Measurements from ENCODE around the gene RDX. TPM values are rescaled to one million over a fixed set of nuclear protein-coding genes. Genes with fewer than 3 reads are reported as not detected.

RDX gene
- total RNA-seq, 1 experiment from 2014 or later, result 77.4 TPM

DNA sequence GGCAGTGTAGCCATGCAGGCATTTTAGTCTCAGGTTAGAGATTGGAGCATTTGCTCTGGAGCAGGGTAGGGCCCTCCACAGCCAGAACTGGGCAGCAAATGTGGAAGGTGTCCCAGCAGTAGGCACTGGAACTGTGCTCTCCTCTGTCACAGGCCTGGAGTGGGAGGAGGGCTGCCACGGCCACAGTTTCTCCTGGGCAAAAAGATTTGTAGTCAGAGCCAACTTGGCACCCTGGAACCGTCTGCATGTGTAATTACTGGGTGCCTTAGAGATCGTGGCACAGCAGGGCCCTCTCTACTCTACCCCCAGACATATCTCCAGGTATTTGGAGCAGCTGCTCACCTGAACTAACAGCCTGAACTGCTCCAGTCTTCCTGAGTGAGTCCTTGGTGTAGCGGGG lies 109.5 kb downstream of the RDX start:
- H3K4me1 Mint-ChIP-seq, result peaks cover 27% of the 10 kb centered on the region
- H3K9me3 Mint-ChIP-seq, result no peaks in the 10 kb centered on the region
- H3K27ac Mint-ChIP-seq, result no peak overlapping the region
- ATAC-seq, result no peak
- TF ChIP-seq NFYB (CRISPR knock-in tag; conservative IDR thresholded peaks at IDR 0.05; ENCODE audit: low read depth) (no peak), OVOL2 (CRISPR knock-in tag; IDR thresholded peaks at IDR 0.05; ENCODE audit: borderline replicate concordance) (no peak), FOXK1 (CRISPR knock-in tag; IDR thresholded peaks at IDR 0.05) (no peak), TCF7 (CRISPR knock-in tag; IDR thresholded peaks at IDR 0.05; ENCODE audit: low read depth) (no peak), MXD4 (CRISPR knock-in tag; IDR thresholded peaks at IDR 0.05; ENCODE audit: borderline replicate concordance) (no peak), KAT7 (CRISPR knock-in tag; IDR thresholded peaks at IDR 0.05; ENCODE audit: borderline replicate concordance) (no peak), NR2C2 (CRISPR knock-in tag; IDR thresholded peaks at IDR 0.05) (no peak)
- TF ChIP-seq, protein P1, sequence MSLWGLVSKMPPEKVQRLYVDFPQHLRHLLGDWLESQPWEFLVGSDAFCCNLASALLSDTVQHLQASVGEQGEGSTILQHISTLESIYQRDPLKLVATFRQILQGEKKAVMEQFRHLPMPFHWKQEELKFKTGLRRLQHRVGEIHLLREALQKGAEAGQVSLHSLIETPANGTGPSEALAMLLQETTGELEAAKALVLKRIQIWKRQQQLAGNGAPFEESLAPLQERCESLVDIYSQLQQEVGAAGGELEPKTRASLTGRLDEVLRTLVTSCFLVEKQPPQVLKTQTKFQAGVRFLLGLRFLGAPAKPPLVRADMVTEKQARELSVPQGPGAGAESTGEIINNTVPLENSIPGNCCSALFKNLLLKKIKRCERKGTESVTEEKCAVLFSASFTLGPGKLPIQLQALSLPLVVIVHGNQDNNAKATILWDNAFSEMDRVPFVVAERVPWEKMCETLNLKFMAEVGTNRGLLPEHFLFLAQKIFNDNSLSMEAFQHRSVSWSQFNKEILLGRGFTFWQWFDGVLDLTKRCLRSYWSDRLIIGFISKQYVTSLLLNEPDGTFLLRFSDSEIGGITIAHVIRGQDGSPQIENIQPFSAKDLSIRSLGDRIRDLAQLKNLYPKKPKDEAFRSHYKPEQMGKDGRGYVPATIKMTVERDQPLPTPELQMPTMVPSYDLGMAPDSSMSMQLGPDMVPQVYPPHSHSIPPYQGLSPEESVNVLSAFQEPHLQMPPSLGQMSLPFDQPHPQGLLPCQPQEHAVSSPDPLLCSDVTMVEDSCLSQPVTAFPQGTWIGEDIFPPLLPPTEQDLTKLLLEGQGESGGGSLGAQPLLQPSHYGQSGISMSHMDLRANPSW (CRISPR knock-in tag; conservative IDR thresholded peaks at IDR 0.05; ENCODE audit: low read depth), result no peak
- TF ChIP-seq, protein P2, sequence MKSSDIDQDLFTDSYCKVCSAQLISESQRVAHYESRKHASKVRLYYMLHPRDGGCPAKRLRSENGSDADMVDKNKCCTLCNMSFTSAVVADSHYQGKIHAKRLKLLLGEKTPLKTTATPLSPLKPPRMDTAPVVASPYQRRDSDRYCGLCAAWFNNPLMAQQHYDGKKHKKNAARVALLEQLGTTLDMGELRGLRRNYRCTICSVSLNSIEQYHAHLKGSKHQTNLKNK (CRISPR knock-in tag; IDR thresholded peaks at IDR 0.05), result no peak
- ChIA-PET CTCF (interaction anchor here (0.8 kb wide), 1 partner anchor 14 kb away, joined by 4 read pairs; no protein-coding TSS in a partner anchor), POLR2A (no interaction called here)
- DNase-seq (ENCODE audit: low spot score), result no peak
- H3K36me3 Mint-ChIP-seq, result no peaks in the 10 kb centered on the region
- peaks cover 4% of the 10 kb centered on the region; the same call in 1 of the 2 replicates for H3K27me3 Mint-ChIP-seq (ENCODE audit: low read depth)
- H3K4me3 Mint-ChIP-seq, result no peak overlapping the region

DNA sequence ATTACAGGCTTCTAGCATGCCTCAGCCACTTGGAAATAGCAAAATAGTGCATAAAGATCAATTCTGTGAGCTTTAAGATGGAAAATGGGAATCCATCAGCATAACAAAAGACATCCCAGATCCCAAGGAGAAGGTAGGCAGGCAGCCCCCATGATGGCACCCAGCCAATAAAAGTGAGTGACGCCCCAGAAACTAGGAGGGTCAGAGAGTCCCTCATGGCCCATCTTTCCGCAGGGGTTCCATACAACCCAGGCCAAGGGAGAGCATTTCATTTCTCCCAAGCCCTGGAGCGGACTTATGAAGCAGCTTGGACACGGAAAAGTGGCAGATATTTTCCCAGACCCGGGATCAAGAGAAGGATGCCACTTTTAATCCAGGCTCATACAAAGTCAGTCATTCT lies 110.0 kb downstream of the RDX start:
- CTCF ChIA-PET, result interaction anchor here (1.4 kb wide), 1 partner anchor 249 kb away, joined by 4 read pairs; no protein-coding TSS in a partner anchor
- Mint-ChIP-seq H3K27me3 (ENCODE audit: low read depth) (peaks cover 4% of the 10 kb centered on the region; the same call in 1 of the 2 replicates), H3K27ac (no peak overlapping the region), H3K36me3 (no peaks in the 10 kb centered on the region), H3K4me1 (peaks cover 27% of the 10 kb centered on the region), H3K9me3 (no peaks in the 10 kb centered on the region), H3K4me3 (no peak overlapping the region)
- ATAC-seq, result no peak; the same call in none of the 2 replicates
- POLR2A ChIA-PET, result no interaction called here
- DNase-seq (ENCODE audit: low spot score), result no peak
- TF ChIP-seq MXD4 (CRISPR knock-in tag; IDR thresholded peaks at IDR 0.05; ENCODE audit: borderline replicate concordance) (no peak), IRF2 (CRISPR knock-in tag; IDR thresholded peaks at IDR 0.05; ENCODE audit: borderline replicate concordance, low read depth) (no peak), RELA (CRISPR knock-in tag; IDR thresholded peaks at IDR 0.05; ENCODE audit: borderline replicate concordance) (no peak), ZNF317 (CRISPR knock-in tag; IDR thresholded peaks at IDR 0.05; ENCODE audit: borderline replicate concordance, low read depth) (no peak), ZNF671 (CRISPR knock-in tag; IDR thresholded peaks at IDR 0.05) (no peak), ZNF219 (CRISPR knock-in tag; IDR thresholded peaks at IDR 0.05; ENCODE audit: borderline replicate concordance) (no peak), JAZF1 (CRISPR knock-in tag; IDR thresholded peaks at IDR 0.05) (no peak), ZNF138 (CRISPR knock-in tag; conservative IDR thresholded peaks at IDR 0.05) (no peak), ZNF232 (CRISPR knock-in tag; IDR thresholded peaks at IDR 0.05) (no peak), NFATC4 (CRISPR knock-in tag; IDR thresholded peaks at IDR 0.05) (no peak), PRRX2 (CRISPR knock-in tag; IDR thresholded peaks at IDR 0.05) (no peak)
- TF ChIP-seq, protein P3, sequence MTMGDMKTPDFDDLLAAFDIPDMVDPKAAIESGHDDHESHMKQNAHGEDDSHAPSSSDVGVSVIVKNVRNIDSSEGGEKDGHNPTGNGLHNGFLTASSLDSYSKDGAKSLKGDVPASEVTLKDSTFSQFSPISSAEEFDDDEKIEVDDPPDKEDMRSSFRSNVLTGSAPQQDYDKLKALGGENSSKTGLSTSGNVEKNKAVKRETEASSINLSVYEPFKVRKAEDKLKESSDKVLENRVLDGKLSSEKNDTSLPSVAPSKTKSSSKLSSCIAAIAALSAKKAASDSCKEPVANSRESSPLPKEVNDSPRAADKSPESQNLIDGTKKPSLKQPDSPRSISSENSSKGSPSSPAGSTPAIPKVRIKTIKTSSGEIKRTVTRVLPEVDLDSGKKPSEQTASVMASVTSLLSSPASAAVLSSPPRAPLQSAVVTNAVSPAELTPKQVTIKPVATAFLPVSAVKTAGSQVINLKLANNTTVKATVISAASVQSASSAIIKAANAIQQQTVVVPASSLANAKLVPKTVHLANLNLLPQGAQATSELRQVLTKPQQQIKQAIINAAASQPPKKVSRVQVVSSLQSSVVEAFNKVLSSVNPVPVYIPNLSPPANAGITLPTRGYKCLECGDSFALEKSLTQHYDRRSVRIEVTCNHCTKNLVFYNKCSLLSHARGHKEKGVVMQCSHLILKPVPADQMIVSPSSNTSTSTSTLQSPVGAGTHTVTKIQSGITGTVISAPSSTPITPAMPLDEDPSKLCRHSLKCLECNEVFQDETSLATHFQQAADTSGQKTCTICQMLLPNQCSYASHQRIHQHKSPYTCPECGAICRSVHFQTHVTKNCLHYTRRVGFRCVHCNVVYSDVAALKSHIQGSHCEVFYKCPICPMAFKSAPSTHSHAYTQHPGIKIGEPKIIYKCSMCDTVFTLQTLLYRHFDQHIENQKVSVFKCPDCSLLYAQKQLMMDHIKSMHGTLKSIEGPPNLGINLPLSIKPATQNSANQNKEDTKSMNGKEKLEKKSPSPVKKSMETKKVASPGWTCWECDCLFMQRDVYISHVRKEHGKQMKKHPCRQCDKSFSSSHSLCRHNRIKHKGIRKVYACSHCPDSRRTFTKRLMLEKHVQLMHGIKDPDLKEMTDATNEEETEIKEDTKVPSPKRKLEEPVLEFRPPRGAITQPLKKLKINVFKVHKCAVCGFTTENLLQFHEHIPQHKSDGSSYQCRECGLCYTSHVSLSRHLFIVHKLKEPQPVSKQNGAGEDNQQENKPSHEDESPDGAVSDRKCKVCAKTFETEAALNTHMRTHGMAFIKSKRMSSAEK (CRISPR knock-in tag; IDR thresholded peaks at IDR 0.05; ENCODE audit: borderline replicate concordance), result no peak
- TF ChIP-seq, protein P4, sequence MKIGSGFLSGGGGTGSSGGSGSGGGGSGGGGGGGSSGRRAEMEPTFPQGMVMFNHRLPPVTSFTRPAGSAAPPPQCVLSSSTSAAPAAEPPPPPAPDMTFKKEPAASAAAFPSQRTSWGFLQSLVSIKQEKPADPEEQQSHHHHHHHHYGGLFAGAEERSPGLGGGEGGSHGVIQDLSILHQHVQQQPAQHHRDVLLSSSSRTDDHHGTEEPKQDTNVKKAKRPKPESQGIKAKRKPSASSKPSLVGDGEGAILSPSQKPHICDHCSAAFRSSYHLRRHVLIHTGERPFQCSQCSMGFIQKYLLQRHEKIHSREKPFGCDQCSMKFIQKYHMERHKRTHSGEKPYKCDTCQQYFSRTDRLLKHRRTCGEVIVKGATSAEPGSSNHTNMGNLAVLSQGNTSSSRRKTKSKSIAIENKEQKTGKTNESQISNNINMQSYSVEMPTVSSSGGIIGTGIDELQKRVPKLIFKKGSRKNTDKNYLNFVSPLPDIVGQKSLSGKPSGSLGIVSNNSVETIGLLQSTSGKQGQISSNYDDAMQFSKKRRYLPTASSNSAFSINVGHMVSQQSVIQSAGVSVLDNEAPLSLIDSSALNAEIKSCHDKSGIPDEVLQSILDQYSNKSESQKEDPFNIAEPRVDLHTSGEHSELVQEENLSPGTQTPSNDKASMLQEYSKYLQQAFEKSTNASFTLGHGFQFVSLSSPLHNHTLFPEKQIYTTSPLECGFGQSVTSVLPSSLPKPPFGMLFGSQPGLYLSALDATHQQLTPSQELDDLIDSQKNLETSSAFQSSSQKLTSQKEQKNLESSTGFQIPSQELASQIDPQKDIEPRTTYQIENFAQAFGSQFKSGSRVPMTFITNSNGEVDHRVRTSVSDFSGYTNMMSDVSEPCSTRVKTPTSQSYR (CRISPR knock-in tag; IDR thresholded peaks at IDR 0.05), result no peak
- TF ChIP-seq, protein P5, sequence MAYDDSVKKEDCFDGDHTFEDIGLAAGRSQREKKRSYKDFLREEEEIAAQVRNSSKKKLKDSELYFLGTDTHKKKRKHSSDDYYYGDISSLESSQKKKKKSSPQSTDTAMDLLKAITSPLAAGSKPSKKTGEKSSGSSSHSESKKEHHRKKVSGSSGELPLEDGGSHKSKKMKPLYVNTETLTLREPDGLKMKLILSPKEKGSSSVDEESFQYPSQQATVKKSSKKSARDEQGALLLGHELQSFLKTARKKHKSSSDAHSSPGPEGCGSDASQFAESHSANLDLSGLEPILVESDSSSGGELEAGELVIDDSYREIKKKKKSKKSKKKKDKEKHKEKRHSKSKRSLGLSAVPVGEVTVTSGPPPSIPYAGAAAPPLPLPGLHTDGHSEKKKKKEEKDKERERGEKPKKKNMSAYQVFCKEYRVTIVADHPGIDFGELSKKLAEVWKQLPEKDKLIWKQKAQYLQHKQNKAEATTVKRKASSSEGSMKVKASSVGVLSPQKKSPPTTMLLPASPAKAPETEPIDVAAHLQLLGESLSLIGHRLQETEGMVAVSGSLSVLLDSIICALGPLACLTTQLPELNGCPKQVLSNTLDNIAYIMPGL (CRISPR knock-in tag; IDR thresholded peaks at IDR 0.05), result no peak
